ENCODE data around the gene NPIPB12.
"Not testable (repeated sequence)": the region's sequence is repeated elsewhere in the genome, so short reads cannot be mapped to it uniquely, and the experiment has no call there.

Gene NPIPB12

DNA sequence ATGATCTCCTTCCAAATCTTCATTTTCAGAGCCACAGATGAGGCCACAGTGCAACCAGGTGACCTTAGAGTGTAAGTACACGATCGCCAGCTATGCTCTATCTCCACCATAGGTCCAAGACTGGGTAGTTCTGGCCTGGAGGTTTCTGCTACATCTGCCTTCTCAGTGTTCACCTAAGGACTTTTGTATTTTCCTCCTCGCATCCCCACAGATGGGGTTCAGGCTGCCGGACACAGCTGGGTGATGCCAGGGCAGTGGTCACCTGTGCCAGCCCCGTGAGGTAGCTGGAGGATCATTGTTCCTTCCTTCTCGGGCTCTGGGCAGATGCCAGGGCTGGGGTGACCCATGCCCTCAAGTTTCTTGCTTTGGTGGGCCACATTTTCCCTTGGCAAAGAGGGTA, at the start of gene NPIPB12:
TSS of gene NPIPB12 (minus strand) at position 101 of the 400 bp plus-strand sequence.
- H3K9me3 Mint-ChIP-seq; H3K27ac Mint-ChIP-seq; H3K36me3 Mint-ChIP-seq; H3K4me1 Mint-ChIP-seq; H3K4me3 Mint-ChIP-seq; ATAC-seq (replicated peaks); DNase-seq; H3K27me3 Mint-ChIP-seq: not testable (repeated sequence)

DNA sequence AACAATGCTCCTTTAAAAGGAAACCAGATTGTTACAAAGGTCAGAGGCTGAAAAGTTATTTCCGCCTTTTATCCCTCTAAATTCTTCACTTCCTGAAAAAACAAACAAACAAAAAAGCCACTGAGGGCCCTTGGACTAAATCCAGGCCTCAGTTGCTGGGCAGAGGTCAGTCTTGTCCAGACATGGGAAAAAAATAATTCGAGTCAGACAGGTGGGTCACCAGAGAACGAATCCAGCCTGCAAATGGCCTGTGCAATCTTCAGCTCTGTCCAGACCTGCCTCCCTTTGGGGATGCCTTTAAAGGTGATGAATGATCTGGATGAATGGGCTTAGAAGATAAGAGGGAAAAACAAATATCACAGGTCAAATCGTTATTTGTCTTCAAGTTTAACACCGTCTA, 15.3 kb upstream of the NPIPB12 start:
- not testable (repeated sequence) for H3K36me3 Mint-ChIP-seq; H3K4me3 Mint-ChIP-seq; ATAC-seq (replicated peaks); H3K9me3 Mint-ChIP-seq; H3K4me1 Mint-ChIP-seq; H3K27me3 Mint-ChIP-seq; DNase-seq; H3K27ac Mint-ChIP-seq

DNA sequence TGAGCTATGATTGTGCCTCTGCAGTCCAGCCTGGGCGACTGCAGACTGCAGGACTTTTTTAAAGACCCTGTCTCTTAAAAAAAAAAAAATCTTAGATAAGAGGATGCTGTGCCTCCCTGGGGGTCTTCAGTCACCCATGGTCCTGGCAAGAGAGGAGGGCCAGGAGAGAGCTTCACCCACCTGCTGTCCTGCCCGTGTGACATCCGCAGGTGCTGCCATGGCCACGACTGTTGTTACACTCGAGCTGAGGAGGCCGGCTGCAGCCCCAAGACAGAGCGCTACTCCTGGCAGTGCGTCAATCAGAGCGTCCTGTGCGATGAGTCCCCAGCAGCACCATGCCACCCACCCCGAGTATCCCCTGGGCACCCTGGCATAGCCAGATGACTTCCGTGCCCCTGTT, 23.9 kb downstream of the NPIPB12 start:
- not testable (repeated sequence) for H3K36me3 Mint-ChIP-seq; H3K4me1 Mint-ChIP-seq; H3K27me3 Mint-ChIP-seq; H3K27ac Mint-ChIP-seq; DNase-seq; ATAC-seq (replicated peaks); H3K4me3 Mint-ChIP-seq; H3K9me3 Mint-ChIP-seq

GRCh38 chr16:29472065-29472464, 34.1 kb downstream of the NPIPB12 start:
- not testable (repeated sequence) for H3K27me3 Mint-ChIP-seq; H3K27ac Mint-ChIP-seq; H3K4me1 Mint-ChIP-seq; H3K36me3 Mint-ChIP-seq; H3K4me3 Mint-ChIP-seq; ATAC-seq (replicated peaks); DNase-seq; H3K9me3 Mint-ChIP-seq

GRCh38 chr16:29469660-29470059, 36.5 kb downstream of the NPIPB12 start:
- not testable (repeated sequence) for H3K4me3 Mint-ChIP-seq, H3K27me3 Mint-ChIP-seq, H3K4me1 Mint-ChIP-seq, DNase-seq, H3K36me3 Mint-ChIP-seq, H3K27ac Mint-ChIP-seq, H3K9me3 Mint-ChIP-seq
- ATAC-seq (replicated peaks), result peak in 1 of 2 donors; percentile 16

DNA sequence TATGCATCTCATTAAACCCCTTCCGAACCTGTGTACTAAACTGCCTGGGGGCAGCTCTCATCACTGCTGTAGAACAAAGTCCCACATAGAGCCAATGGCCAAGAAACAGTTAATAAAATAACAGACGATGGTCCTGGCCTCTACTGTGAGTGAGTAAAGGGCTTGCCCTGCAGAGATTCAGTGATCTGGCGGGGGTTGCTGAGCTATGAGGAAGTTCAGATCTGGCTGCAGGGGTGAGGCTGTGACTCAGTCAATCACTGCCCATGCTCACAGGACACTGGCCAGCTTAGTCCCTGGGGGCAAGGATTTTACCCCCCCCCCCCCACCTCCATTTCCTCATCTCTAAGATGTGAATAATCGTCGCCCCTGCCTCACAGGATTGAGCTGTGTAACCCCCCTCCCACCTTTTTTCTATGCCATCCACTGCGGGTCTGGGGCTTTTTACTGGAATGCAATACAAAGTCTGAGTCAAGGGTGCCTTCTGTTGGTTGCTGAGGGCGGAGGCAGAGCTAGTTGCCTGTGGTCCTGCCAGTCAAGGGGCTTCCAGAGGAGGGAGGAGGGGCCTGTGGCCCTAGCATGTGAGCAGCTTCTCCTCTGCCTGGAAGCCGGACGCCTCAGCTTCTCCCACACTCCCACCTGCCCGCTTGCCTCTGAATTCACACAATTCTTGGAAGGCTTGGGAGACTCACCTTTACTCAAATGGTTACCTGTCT, 38.4 kb downstream of the NPIPB12 start:
- H3K4me3 Mint-ChIP-seq, DNase-seq, H3K27me3 Mint-ChIP-seq, H3K36me3 Mint-ChIP-seq, H3K4me1 Mint-ChIP-seq, H3K9me3 Mint-ChIP-seq, H3K27ac Mint-ChIP-seq: not testable (repeated sequence)
- ATAC-seq (replicated peaks), result peak; percentile 61 to 65

GRCh38 chr16:29466904-29467303, 39.3 kb downstream of the NPIPB12 start:
- ATAC-seq (replicated peaks), result peak; percentile 44 to 47
- not testable (repeated sequence) for H3K27ac Mint-ChIP-seq, H3K4me3 Mint-ChIP-seq, H3K4me1 Mint-ChIP-seq, H3K9me3 Mint-ChIP-seq, DNase-seq, H3K36me3 Mint-ChIP-seq, H3K27me3 Mint-ChIP-seq

- H3K4me3 Mint-ChIP-seq, H3K36me3 Mint-ChIP-seq, H3K9me3 Mint-ChIP-seq, DNase-seq, H3K27me3 Mint-ChIP-seq, H3K27ac Mint-ChIP-seq, H3K4me1 Mint-ChIP-seq: not testable (repeated sequence)
- ATAC-seq (replicated peaks), result peak; percentile 58 to 63
Measured at GRCh38 chr16:29465985-29466824, 40.0 kb downstream of the NPIPB12 start.

DNA sequence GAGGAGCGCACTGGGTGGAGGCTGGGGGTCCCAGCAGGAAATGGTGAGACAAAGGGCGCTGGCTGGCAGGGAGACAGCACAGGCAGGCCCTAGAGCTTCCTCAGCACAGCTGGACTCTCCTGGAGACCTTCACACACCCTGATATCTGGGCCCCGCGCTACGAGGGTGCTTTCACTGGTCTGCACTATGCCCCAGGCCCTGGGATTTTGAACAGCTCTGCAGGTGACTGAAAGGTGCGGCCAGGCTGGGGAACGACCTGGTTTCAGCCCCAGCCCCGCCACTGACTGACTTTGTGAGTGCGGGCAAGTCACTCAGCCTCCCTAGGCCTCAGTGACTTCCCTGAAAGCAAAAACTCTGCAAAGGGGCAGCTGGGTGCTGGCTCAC, 45.6 kb downstream of the NPIPB12 start:
- not testable (repeated sequence) for H3K9me3 Mint-ChIP-seq; H3K27ac Mint-ChIP-seq; H3K4me1 Mint-ChIP-seq; H3K27me3 Mint-ChIP-seq; H3K4me3 Mint-ChIP-seq; H3K36me3 Mint-ChIP-seq; ATAC-seq (replicated peaks); DNase-seq

- not testable (repeated sequence) for H3K27ac Mint-ChIP-seq; H3K4me3 Mint-ChIP-seq; H3K4me1 Mint-ChIP-seq; DNase-seq; H3K27me3 Mint-ChIP-seq; H3K36me3 Mint-ChIP-seq; H3K9me3 Mint-ChIP-seq; ATAC-seq (replicated peaks)
Measured at GRCh38 chr16:29459706-29460646, 46.2 kb downstream of the NPIPB12 start, which contains the start of gene SULT1A4. Gene SULT1A4, plus strand, starts transcription at chr16:29459913. Its CDS starts 1,473 bp downstream, at chr16:29461386.

- not testable (repeated sequence) for H3K36me3 Mint-ChIP-seq; ATAC-seq (replicated peaks); H3K27ac Mint-ChIP-seq; H3K4me3 Mint-ChIP-seq; H3K4me1 Mint-ChIP-seq; H3K9me3 Mint-ChIP-seq; DNase-seq; H3K27me3 Mint-ChIP-seq
Measured at GRCh38 chr16:29457660-29458059, 48.5 kb downstream of the NPIPB12 start.

DNA sequence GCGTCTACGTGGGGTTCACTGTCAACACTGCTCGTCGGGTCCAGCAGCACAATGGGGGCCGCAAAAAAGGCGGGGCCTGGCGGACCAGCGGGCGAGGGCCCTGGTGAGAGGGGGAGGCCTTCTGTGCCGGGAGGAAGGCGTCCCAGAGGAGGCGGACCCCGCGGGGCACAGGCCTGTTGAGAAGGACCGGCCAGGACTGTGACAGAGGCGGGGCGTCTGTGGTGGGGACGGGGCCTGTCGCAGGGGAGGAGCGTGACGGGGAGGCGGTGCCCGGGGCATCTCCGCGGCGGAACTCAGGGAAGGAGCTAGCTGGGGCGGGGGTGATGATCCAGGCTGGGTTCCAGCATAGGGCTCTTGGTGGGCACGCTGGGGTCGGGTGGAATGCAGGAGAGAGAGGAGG, 51.4 kb downstream of the NPIPB12 start:
- H3K36me3 Mint-ChIP-seq, H3K27me3 Mint-ChIP-seq, H3K27ac Mint-ChIP-seq, DNase-seq, H3K9me3 Mint-ChIP-seq, H3K4me3 Mint-ChIP-seq, H3K4me1 Mint-ChIP-seq: not testable (repeated sequence)
- peak; percentile 75 to 78 for ATAC-seq (replicated peaks)

- not testable (repeated sequence) for H3K4me3 Mint-ChIP-seq, H3K9me3 Mint-ChIP-seq, H3K27me3 Mint-ChIP-seq, H3K27ac Mint-ChIP-seq, DNase-seq, H3K36me3 Mint-ChIP-seq, H3K4me1 Mint-ChIP-seq
- peak; percentile 88 to 90 for ATAC-seq (replicated peaks)
Measured at GRCh38 chr16:29454269-29454668, 51.9 kb downstream of the NPIPB12 start, which contains the start of the genes BOLA2 and SLX1B. Gene BOLA2, minus strand, starts transcription at chr16:29454351. Its CDS starts 98 bp downstream, at chr16:29454253. Gene SLX1B, plus strand, starts transcription at chr16:29454533.

GRCh38 chr16:29453754-29454153, 52.5 kb downstream of the NPIPB12 start:
- not testable (repeated sequence) for H3K4me3 Mint-ChIP-seq, H3K4me1 Mint-ChIP-seq, H3K27ac Mint-ChIP-seq, H3K27me3 Mint-ChIP-seq, H3K36me3 Mint-ChIP-seq, DNase-seq, H3K9me3 Mint-ChIP-seq
- ATAC-seq (replicated peaks), result peak; percentile 26

Measured in stimulated activated naive B cell treated with anti-CD40 and anti-IgM and Interleukin-4, amounts not matched to agents 10 μg/mL and 1 μg/mL and 100 μg/mL, for 72 hours (primary cell).